ENCODE results near the gene NOD2.

DNA sequence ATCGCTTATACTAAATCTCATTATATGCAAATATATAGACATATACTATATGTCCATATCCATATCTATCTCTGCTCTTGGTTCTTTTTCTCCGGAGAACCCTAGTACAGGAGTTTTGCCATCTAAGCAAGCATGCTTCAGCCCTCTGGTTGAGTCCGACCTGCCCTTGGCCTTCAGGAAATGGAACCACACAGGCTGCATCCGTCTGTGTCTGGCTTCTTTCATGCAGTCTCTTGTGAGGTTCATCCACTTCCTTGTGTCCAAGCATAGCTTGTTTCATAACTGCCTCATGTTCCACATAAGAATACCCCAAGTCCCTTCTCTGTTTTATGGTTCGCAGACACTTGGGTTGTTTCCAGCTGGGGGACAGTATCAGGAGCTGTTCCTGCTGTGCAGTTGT lies 29.1 kb upstream of the NOD2 start:
- TF ChIP-seq FOSL2 (CRISPR knock-in tag; IDR thresholded peaks at IDR 0.05) (no peak), ZBTB8A (CRISPR knock-in tag; IDR thresholded peaks at IDR 0.05; ENCODE audit: borderline replicate concordance, low read depth) (no peak)

Measured in HepG2 (cell line).